Measurements from ENCODE around the gene CALN1. TPM values are rescaled to one million over a fixed set of nuclear protein-coding genes. Genes with fewer than 3 reads are reported as not detected.

The CALN1 gene
- total RNA-seq, 1 experiment from 2014 or later = 0.05 TPM

DNA sequence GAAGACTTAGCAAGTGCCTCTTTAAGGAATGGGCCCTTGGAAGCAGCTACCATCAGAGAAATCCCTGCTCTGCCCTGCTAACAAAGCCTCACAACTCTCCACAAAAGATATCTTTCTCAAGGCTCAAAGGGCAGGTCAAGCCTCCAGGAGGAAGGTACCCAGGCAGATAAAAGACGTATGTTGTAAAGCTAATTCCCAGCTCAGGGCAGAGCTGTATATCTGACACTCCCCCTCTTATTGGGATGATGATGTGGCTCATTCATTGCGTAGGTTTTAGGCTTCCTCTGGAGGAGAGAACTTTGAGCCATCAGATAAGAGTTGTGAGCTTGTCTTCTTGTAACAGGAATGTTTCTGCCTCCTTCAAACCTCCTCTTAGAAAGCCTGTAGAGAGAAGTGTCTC is 145.4 kb downstream of the CALN1 start:
- in situ Hi-C loops (cut with HindIII; ENCODE audit: low pct_unique_long_range_greater_than_20kb, low sequenced_read_pairs) = no loop called here
- Histone ChIP-seq H3K36me3 (ENCODE audit: control insufficient read depth, insufficient read depth, low read length) (no peaks in the 10 kb centered on the region), H3K27me3 (ENCODE audit: control insufficient read depth, insufficient read depth, low read length) (no peaks in the 10 kb centered on the region), H3K27ac (ENCODE audit: low read length) (no peak overlapping the region), H3K4me1 (ENCODE audit: control insufficient read depth, insufficient read depth, low read length) (no peaks in the 10 kb centered on the region), H3K4me3 (ENCODE audit: low read depth in 2 of 2, low read length in 2 of 2) (no peak overlapping the region), H3K9me3 (ENCODE audit: control insufficient read depth, insufficient read depth, low read depth, low read length) (no peaks in the 10 kb centered on the region)
- DNase-seq (ENCODE audit: low read depth, low spot score) (no peak), ATAC-seq (no peak)
- CTCF ChIA-PET = interaction anchor here (0.6 kb wide), 2 partner anchors 11 to 106 kb away, joined by 3 read pairs; no protein-coding TSS in a partner anchor
- TF ChIP-seq SIN3A (IDR thresholded peaks at IDR 0.05; ENCODE audit: borderline replicate concordance, insufficient read depth, low read depth, low read length) (no peak), TCF7L2 (IDR thresholded peaks at IDR 0.05; ENCODE audit: low read depth, low read length) (no peak), POLR2AphosphoS5 (IDR thresholded peaks at IDR 0.05; ENCODE audit: low read depth, low read length) (no peak)
- TF ChIP-seq, protein P1, sequence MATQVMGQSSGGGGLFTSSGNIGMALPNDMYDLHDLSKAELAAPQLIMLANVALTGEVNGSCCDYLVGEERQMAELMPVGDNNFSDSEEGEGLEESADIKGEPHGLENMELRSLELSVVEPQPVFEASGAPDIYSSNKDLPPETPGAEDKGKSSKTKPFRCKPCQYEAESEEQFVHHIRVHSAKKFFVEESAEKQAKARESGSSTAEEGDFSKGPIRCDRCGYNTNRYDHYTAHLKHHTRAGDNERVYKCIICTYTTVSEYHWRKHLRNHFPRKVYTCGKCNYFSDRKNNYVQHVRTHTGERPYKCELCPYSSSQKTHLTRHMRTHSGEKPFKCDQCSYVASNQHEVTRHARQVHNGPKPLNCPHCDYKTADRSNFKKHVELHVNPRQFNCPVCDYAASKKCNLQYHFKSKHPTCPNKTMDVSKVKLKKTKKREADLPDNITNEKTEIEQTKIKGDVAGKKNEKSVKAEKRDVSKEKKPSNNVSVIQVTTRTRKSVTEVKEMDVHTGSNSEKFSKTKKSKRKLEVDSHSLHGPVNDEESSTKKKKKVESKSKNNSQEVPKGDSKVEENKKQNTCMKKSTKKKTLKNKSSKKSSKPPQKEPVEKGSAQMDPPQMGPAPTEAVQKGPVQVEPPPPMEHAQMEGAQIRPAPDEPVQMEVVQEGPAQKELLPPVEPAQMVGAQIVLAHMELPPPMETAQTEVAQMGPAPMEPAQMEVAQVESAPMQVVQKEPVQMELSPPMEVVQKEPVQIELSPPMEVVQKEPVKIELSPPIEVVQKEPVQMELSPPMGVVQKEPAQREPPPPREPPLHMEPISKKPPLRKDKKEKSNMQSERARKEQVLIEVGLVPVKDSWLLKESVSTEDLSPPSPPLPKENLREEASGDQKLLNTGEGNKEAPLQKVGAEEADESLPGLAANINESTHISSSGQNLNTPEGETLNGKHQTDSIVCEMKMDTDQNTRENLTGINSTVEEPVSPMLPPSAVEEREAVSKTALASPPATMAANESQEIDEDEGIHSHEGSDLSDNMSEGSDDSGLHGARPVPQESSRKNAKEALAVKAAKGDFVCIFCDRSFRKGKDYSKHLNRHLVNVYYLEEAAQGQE (IDR thresholded peaks at IDR 0.05; ENCODE audit: insufficient read depth in 1 of 2, low read depth in 2 of 2, low read length in 1 of 2) = no peak
- TF ChIP-seq, protein P2, sequence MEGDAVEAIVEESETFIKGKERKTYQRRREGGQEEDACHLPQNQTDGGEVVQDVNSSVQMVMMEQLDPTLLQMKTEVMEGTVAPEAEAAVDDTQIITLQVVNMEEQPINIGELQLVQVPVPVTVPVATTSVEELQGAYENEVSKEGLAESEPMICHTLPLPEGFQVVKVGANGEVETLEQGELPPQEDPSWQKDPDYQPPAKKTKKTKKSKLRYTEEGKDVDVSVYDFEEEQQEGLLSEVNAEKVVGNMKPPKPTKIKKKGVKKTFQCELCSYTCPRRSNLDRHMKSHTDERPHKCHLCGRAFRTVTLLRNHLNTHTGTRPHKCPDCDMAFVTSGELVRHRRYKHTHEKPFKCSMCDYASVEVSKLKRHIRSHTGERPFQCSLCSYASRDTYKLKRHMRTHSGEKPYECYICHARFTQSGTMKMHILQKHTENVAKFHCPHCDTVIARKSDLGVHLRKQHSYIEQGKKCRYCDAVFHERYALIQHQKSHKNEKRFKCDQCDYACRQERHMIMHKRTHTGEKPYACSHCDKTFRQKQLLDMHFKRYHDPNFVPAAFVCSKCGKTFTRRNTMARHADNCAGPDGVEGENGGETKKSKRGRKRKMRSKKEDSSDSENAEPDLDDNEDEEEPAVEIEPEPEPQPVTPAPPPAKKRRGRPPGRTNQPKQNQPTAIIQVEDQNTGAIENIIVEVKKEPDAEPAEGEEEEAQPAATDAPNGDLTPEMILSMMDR (IDR thresholded peaks at IDR 0.05) = no peak
- intact Hi-C loops (cut with micrococcal nuclease; ENCODE audit: unreplicated experiment) = no loop called here
- POLR2A ChIA-PET = no interaction called here
- no TSS peak for BruUV-seq (replicated peaks)

DNA sequence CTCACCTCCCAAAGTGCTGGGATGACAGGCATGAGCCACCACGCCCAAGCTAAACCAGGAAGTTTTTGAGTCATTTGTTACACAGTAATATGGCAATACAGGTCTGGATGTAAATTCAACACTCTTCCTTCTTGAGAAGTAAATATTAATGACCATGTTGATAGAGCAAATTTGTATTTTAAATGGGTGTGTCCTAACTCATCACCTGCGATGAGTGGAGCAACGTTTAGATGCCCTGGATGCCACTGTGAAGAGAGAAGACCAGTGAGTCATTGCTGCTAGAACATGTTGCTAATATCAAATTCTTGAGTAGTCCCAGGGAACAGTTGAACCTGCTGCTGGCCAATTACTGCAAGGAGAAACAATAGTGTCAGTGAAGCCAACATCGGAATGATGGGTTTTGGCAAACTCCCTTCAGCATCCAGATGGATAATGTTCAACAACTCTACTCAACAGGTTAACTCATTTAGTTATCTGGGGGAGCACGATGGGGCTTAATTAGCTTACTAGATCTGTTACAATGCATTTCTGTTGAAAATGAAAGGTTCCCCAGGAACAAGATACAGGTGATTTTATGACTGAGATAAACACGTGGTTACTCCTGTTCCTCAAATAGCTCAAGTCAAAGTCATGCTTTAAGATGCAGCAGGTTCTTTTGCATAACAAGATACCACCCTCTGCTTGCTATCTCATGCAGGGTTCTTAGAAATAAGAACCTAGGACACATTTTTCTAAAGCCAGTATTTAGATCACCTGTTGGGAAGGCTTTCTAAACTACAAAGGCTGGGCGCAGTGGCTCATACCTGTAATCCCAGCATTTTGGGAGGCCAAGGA is 146.8 kb downstream of the CALN1 start:
- BruUV-seq (replicated peaks) = no TSS peak
- TF ChIP-seq POLR2AphosphoS5 (IDR thresholded peaks at IDR 0.05; ENCODE audit: low read depth, low read length) = no peak
- H3K9me3 ChIP-seq (ENCODE audit: control insufficient read depth, insufficient read depth, low read depth, low read length) = no peaks in the 10 kb centered on the region
- ChIA-PET CTCF (no interaction called here), POLR2A (no interaction called here)
- no peaks in the 10 kb centered on the region for H3K4me1 ChIP-seq (ENCODE audit: control insufficient read depth, insufficient read depth, low read length)
- DNase-seq (ENCODE audit: low read depth, low spot score) = no peak
- ATAC-seq = no peak
- in situ Hi-C loops (cut with HindIII; ENCODE audit: low pct_unique_long_range_greater_than_20kb, low sequenced_read_pairs) (no loop called here), intact Hi-C loops (cut with micrococcal nuclease; ENCODE audit: unreplicated experiment) (no loop called here)
- H3K27me3 ChIP-seq (ENCODE audit: control insufficient read depth, insufficient read depth, low read length) = no peaks in the 10 kb centered on the region
- H3K27ac ChIP-seq (ENCODE audit: low read length) = no peak overlapping the region
- H3K36me3 ChIP-seq (ENCODE audit: control insufficient read depth, insufficient read depth, low read length) = no peaks in the 10 kb centered on the region
- no peak overlapping the region for H3K4me3 ChIP-seq (ENCODE audit: low read depth in 2 of 2, low read length in 2 of 2)

DNA sequence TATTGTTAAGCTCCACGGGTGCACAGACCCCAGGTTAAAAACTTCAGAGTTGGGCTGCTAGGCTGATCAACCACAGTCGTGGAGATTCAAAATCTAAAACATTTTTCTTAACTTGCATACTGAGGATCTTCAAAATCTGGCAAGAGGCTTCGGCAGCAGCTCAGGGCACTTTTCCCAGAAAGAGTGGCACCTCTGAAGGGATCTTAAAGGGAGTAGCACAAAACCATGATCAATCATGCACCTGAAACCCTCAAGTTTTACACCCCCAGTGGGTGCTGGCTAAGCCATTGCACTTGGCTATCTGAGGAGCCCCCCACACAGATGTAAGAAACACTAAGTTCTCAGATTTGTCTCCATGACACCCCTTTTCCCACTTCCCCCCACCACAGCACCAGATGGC is 151.7 kb downstream of the CALN1 start:
- Histone ChIP-seq H3K27ac (ENCODE audit: low read length) (no peak overlapping the region), H3K9me3 (ENCODE audit: control insufficient read depth, insufficient read depth, low read depth, low read length) (no peaks in the 10 kb centered on the region), H3K27me3 (ENCODE audit: control insufficient read depth, insufficient read depth, low read length) (no peaks in the 10 kb centered on the region), H3K4me1 (ENCODE audit: control insufficient read depth, insufficient read depth, low read length) (no peaks in the 10 kb centered on the region), H3K4me3 (ENCODE audit: low read depth in 2 of 2, low read length in 2 of 2) (no peak overlapping the region), H3K36me3 (ENCODE audit: control insufficient read depth, insufficient read depth, low read length) (no peaks in the 10 kb centered on the region)
- no TSS peak for BruUV-seq (replicated peaks)
- in situ Hi-C loops (cut with HindIII; ENCODE audit: low pct_unique_long_range_greater_than_20kb, low sequenced_read_pairs) (no loop called here), intact Hi-C loops (cut with micrococcal nuclease; ENCODE audit: unreplicated experiment) (no loop called here)
- TF ChIP-seq, protein P2 (IDR thresholded peaks at IDR 0.05) = no peak
- TF ChIP-seq POLR2AphosphoS5 (IDR thresholded peaks at IDR 0.05; ENCODE audit: low read depth, low read length) (no peak), SIN3A (IDR thresholded peaks at IDR 0.05; ENCODE audit: borderline replicate concordance, insufficient read depth, low read depth, low read length) (no peak), TCF7L2 (IDR thresholded peaks at IDR 0.05; ENCODE audit: low read depth, low read length) (no peak)
- TF ChIP-seq, protein P1 (IDR thresholded peaks at IDR 0.05; ENCODE audit: insufficient read depth in 1 of 2, low read depth in 2 of 2, low read length in 1 of 2) = no peak
- no peak for DNase-seq (ENCODE audit: low read depth, low spot score)
- ATAC-seq = no peak
- ChIA-PET POLR2A (no interaction called here), CTCF (no interaction called here)

Measured in Panc1 (cell line).